Activated naive CD8-positive, alpha-beta T cell treated with anti-CD3 and anti-CD28 coated beads, Interleukin-2, amount 50 U/mL, for 16 hours (primary cell): ENCODE measurements around the gene TRAF2.

Experiments
- DNase-seq: peaks from one replicate; pipeline ENCODE4 v3.0.0-alpha.2; 2020; ENCODE audit warnings: low read depth, low spot score

Gene TRAF2

GRCh38 chr9:136913701-136914438 is 27.6 kb downstream of the TRAF2 start:
- DNase-seq: no peak

- DNase-seq: no peak
These were observed 29.5 kb downstream of the TRAF2 start for GRCh38 chr9:136915632-136916329.

- DNase-seq: no peak
These were observed 30.2 kb downstream of the TRAF2 start for GRCh38 chr9:136916330-136917184.

- no peak for DNase-seq
These were observed 31.6 kb downstream of the TRAF2 start for GRCh38 chr9:136917902-136918301.

GRCh38 chr9:136920069-136920468 is 33.8 kb downstream of the TRAF2 start:
- no peak for DNase-seq

- no peak for DNase-seq
These were observed 34.5 kb downstream of the TRAF2 start for GRCh38 chr9:136920734-136921231.

GRCh38 chr9:136921307-136921706 is 35.0 kb downstream of the TRAF2 start:
- DNase-seq: no peak

GRCh38 chr9:136921718-136922117 is 35.4 kb downstream of the TRAF2 start:
- no peak for DNase-seq

GRCh38 chr9:136922540-136922939 is 36.2 kb downstream of the TRAF2 start:
- DNase-seq: no peak

GRCh38 chr9:136923881-136924280 is 37.6 kb downstream of the TRAF2 start:
- no peak for DNase-seq

GRCh38 chr9:136925414-136926153 is 39.3 kb downstream of the TRAF2 start:
- DNase-seq: no peak

GRCh38 chr9:136926154-136926704 is 39.9 kb downstream of the TRAF2 start:
- no peak for DNase-seq

GRCh38 chr9:136926749-136927148 is 40.4 kb downstream of the TRAF2 start:
- DNase-seq: no peak

GRCh38 chr9:136927343-136928271 is 41.3 kb downstream of the TRAF2 start:
- DNase-seq: no peak

GRCh38 chr9:136928591-136928990 is 42.3 kb downstream of the TRAF2 start:
- DNase-seq: no peak

- DNase-seq: no peak
These were observed 43.7 kb downstream of the TRAF2 start for GRCh38 chr9:136930014-136930413.

- no peak for DNase-seq
These were observed 45.4 kb downstream of the TRAF2 start for GRCh38 chr9:136931611-136932130.

- no peak for DNase-seq
These were observed 48.0 kb downstream of the TRAF2 start for GRCh38 chr9:136934277-136934676.

- no peak for DNase-seq
These were observed 49.3 kb downstream of the TRAF2 start for GRCh38 chr9:136935651-136936050.
